ENCODE measurements around the gene TTLL5.

GRCh38 chr14:75653563-75653962 lies 7.5 kb upstream of the TTLL5 start:
- TF ChIP-seq, protein P1, sequence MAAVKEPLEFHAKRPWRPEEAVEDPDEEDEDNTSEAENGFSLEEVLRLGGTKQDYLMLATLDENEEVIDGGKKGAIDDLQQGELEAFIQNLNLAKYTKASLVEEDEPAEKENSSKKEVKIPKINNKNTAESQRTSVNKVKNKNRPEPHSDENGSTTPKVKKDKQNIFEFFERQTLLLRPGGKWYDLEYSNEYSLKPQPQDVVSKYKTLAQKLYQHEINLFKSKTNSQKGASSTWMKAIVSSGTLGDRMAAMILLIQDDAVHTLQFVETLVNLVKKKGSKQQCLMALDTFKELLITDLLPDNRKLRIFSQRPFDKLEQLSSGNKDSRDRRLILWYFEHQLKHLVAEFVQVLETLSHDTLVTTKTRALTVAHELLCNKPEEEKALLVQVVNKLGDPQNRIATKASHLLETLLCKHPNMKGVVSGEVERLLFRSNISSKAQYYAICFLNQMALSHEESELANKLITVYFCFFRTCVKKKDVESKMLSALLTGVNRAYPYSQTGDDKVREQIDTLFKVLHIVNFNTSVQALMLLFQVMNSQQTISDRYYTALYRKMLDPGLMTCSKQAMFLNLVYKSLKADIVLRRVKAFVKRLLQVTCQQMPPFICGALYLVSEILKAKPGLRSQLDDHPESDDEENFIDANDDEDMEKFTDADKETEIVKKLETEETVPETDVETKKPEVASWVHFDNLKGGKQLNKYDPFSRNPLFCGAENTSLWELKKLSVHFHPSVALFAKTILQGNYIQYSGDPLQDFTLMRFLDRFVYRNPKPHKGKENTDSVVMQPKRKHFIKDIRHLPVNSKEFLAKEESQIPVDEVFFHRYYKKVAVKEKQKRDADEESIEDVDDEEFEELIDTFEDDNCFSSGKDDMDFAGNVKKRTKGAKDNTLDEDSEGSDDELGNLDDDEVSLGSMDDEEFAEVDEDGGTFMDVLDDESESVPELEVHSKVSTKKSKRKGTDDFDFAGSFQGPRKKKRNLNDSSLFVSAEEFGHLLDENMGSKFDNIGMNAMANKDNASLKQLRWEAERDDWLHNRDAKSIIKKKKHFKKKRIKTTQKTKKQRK (IDR thresholded peaks at IDR 0.05; ENCODE audit: borderline replicate concordance, low read depth, low read length), result no peak
- TF ChIP-seq, protein P2, sequence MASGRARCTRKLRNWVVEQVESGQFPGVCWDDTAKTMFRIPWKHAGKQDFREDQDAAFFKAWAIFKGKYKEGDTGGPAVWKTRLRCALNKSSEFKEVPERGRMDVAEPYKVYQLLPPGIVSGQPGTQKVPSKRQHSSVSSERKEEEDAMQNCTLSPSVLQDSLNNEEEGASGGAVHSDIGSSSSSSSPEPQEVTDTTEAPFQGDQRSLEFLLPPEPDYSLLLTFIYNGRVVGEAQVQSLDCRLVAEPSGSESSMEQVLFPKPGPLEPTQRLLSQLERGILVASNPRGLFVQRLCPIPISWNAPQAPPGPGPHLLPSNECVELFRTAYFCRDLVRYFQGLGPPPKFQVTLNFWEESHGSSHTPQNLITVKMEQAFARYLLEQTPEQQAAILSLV (tag; IDR thresholded peaks at IDR 0.05), result no peak
- no peak for TF ChIP-seq NUFIP1 (IDR thresholded peaks at IDR 0.05; ENCODE audit: partially characterized antibody)
- no peak for TF ChIP-seq RFX5 (IDR thresholded peaks at IDR 0.05; ENCODE audit: low read depth, low read length)
- TF ChIP-seq HOMEZ (CRISPR knock-in tag; IDR thresholded peaks at IDR 0.05), result no peak
- no peak for TF ChIP-seq RAD21 (CRISPR knock-in tag; conservative IDR thresholded peaks at IDR 0.05 in 1 of 2, IDR thresholded peaks at IDR 0.05 in 1 of 2)
